ENCODE measurements around the gene SRMS. TPM values are rescaled to one million over a fixed set of nuclear protein-coding genes. Genes with fewer than 3 reads are reported as not detected.

SRMS gene
- total RNA-seq, 1 experiment from 2014 or later: 0.79 TPM

GRCh38 chr20:63492518-63492917, 55.0 kb downstream of the SRMS start:
- Histone ChIP-seq H3K27me3 (ENCODE audit: insufficient read depth, low read length) (peaks cover 2% of the 10 kb centered on the region; the same call in 1 of the 2 replicates), H2BK120ac (ENCODE audit: low read depth, low read length, poor library complexity, severe bottlenecking) (no peak overlapping the region), H2BK15ac (ENCODE audit: low read depth, low read length) (no peak overlapping the region), H3K4me2 (ENCODE audit: insufficient read depth, insufficient read length, low read length) (no peak overlapping the region), H2AK5ac (ENCODE audit: insufficient read length, low read length) (no peak overlapping the region), H2BK20ac (ENCODE audit: low read depth, low read length, poor library complexity, severe bottlenecking) (no peak overlapping the region), H3K23me2 (ENCODE audit: insufficient read length, low read depth, low read length, poor library complexity, severe bottlenecking) (no peaks in the 10 kb centered on the region), H3K56ac (ENCODE audit: insufficient read length, low read depth, low read length) (no peak overlapping the region), H3K18ac (ENCODE audit: insufficient read length, low read depth, low read length) (no peak overlapping the region), H2BK5ac (ENCODE audit: insufficient read length, low read length) (no peak overlapping the region), H3K9me3 (ENCODE audit: control insufficient read depth, low read depth, low read length) (no peaks in the 10 kb centered on the region), H3K4me1 (ENCODE audit: insufficient read depth, low read length) (no peaks in the 10 kb centered on the region), H4K8ac (replicated peaks; ENCODE audit: insufficient read length, low read depth, low read length) (no peak overlapping the region), H3K79me1 (ENCODE audit: insufficient read depth, low read depth, low read length, poor library complexity, severe bottlenecking) (no peaks in the 10 kb centered on the region), H3K9ac (ENCODE audit: extremely low read depth, insufficient read length, low read length) (no peak overlapping the region), H3T11ph (ENCODE audit: low read length) (no peak overlapping the region), H3K27ac (ENCODE audit: insufficient read length, low read depth, low read length) (no peak overlapping the region), H3K23ac (ENCODE audit: insufficient read length, low read depth, low read length) (no peak overlapping the region), H2AFZ (ENCODE audit: low read length) (no peak overlapping the region), H3K14ac (ENCODE audit: insufficient read depth, low read length) (no peak overlapping the region), H3K79me2 (ENCODE audit: insufficient read depth, low read length) (no peaks in the 10 kb centered on the region), H4K20me1 (ENCODE audit: control insufficient read depth, insufficient read depth, insufficient read length) (no peaks in the 10 kb centered on the region), H3K4ac (ENCODE audit: low read depth, low read length) (no peak overlapping the region), H4K5ac (ENCODE audit: insufficient read length, low read depth, low read length) (no peak overlapping the region), H2BK12ac (ENCODE audit: insufficient read length, low read depth, low read length) (no peak overlapping the region), H4K91ac (ENCODE audit: insufficient read length, low read depth, low read length) (no peak overlapping the region)
- no peak for DNase-seq
- Mint-ChIP-seq H3K9me3 (peaks cover 2 to 11% of the 10 kb centered on the region in 2 experiments; a peak in 3 of 5 replicates), H3K27me3 (ENCODE audit: low read depth) (peaks cover 53% of the 10 kb centered on the region), H3K27ac (no peak overlapping the region), H3K4me3 (no peak overlapping the region; a peak in 1 of 5 replicates), H3K36me3 (ENCODE audit: insufficient read depth in 1 of 3, low read depth in 3 of 3) (peaks cover 15 to 24% (median 15%) of the 10 kb centered on the region in 3 experiments; a peak in 6 of 7 replicates), H3K4me1 (peaks cover 4 to 10% of the 10 kb centered on the region in 2 experiments; a peak in 3 of 4 replicates)
- 100% methylated on average over 2 of the region's 2 CpGs for WGBS (ENCODE audit: extremely low coverage, insufficient read length, low lambda C conversion rate)
- no peak for TF ChIP-seq CTCF (conservative IDR thresholded peaks at IDR 0.05)

All from H9 (cell line).